IMR-90 (cell line): ENCODE results near the gene SERTAD4. TPM values are rescaled to one million over a fixed set of nuclear protein-coding genes. Genes with fewer than 3 reads are reported as not detected.
A peak's percentile ranks its signal among the peaks of the same experiment; 100 is the strongest.

Source experiments
- ATAC-seq: fragments of 200-7000 bp; cut with Tn5 transposase; 2 replicates; pipeline ENCODE4 v1.9.1; 2020; ENCODE audit warnings: low read depth, mild to moderate bottlenecking, moderate library complexity
- BruUV-seq: library from RNA; stranded (reverse); fragments of 400-500 nt; replicated peaks from 2 replicates; lab custom pipeline; 2021; lab: Mats Ljungman, UMichigan
- CTCF ChIA-PET: fragments of 300-600 bp; formaldehyde crosslinking; extraction: SDS; loops from one replicate; lab custom pipeline; 2021; ENCODE audit warnings: antibody characterized with exemption; lab: Yijun Ruan, JAX
- POLR2A ChIA-PET: fragments of 300-600 bp; sonication (Branson Sonifier 250); formaldehyde crosslinking; loops from one replicate; lab custom pipeline; 2022; ENCODE audit warnings: antibody characterized with exemption; ENCODE audit not compliant: unreplicated experiment; lab: Charles Lee
- DNase-seq: peaks from one replicate; pipeline ENCODE4 v3.0.0; 2013
- H2AFZ ChIP-seq: replicated peaks from 2 replicates; pipeline ENCODE3; 2013; ENCODE audit warnings: low read length, mild to moderate bottlenecking; ENCODE audit not compliant: poor library complexity
- H2AK5ac ChIP-seq: 2 replicates; pipeline ENCODE4 v1.6.1; 2013; ENCODE audit warnings: low read depth, low read length, inconsistent platforms
- H2AK9ac ChIP-seq: replicated peaks from 2 replicates; pipeline ENCODE3; 2013; ENCODE audit warnings: mild to moderate bottlenecking, low read depth, low read length, moderate library complexity; ENCODE audit not compliant: poor library complexity
- H2BK120ac ChIP-seq: 2 replicates; pipeline ENCODE4 v1.6.1; 2013; ENCODE audit warnings: low read depth, low read length, inconsistent platforms
- H2BK15ac ChIP-seq: 3 replicates; pipeline ENCODE4 v1.6.1; 2013; ENCODE audit warnings: low read depth, low read length, inconsistent platforms
- H2BK20ac ChIP-seq: 2 replicates; pipeline ENCODE4 v1.6.1; 2013; ENCODE audit warnings: low read depth, mild to moderate bottlenecking, inconsistent platforms, low read length, moderate library complexity
- H2BK5ac ChIP-seq: 2 replicates; pipeline ENCODE4 v1.6.1; 2013; ENCODE audit warnings: mild to moderate bottlenecking, low read depth, low read length, inconsistent platforms; ENCODE audit not compliant: poor library complexity, severe bottlenecking
- H3K14ac ChIP-seq: replicated peaks from 2 replicates; pipeline ENCODE4 v1.6.1; 2013; ENCODE audit warnings: low read depth, low read length, inconsistent platforms
- H3K18ac ChIP-seq: 2 replicates; pipeline ENCODE4 v1.6.1; 2013; ENCODE audit warnings: low read depth, low read length, control low read depth
- H3K23ac ChIP-seq: 2 replicates; pipeline ENCODE4 v1.6.1; 2013; ENCODE audit warnings: low read depth, low read length, inconsistent platforms
- H3K27ac ChIP-seq: 2 replicates; pipeline ENCODE4 v1.5.1; 2013; ENCODE audit warnings: mild to moderate bottlenecking, control low read depth, low read length; ENCODE audit not compliant: insufficient read depth
- H3K27me3 ChIP-seq: 2 replicates; pipeline ENCODE4 v1.6.1; 2013; ENCODE audit warnings: low read length; ENCODE audit not compliant: control insufficient read depth, insufficient read depth
- H3K36me3 ChIP-seq: 2 replicates; pipeline ENCODE4 v1.6.1; 2013; ENCODE audit warnings: low read length, mixed read lengths; ENCODE audit not compliant: control insufficient read depth, insufficient read depth
- H3K4ac ChIP-seq: 2 replicates; pipeline ENCODE4 v1.6.1; 2013; ENCODE audit warnings: low read depth, low read length, inconsistent platforms
- H3K4me1 ChIP-seq: 2 replicates; pipeline ENCODE4 v1.6.1; 2013; ENCODE audit warnings: low read length, mixed read lengths; ENCODE audit not compliant: control insufficient read depth, insufficient read depth
- H3K4me2 ChIP-seq: 2 replicates; pipeline ENCODE4 v1.6.1; 2013; ENCODE audit warnings: low read depth, mild to moderate bottlenecking, control low read depth, low read length, moderate library complexity
- H3K4me3 ChIP-seq: 2 replicates; pipeline ENCODE4 v1.5.1; 2013; ENCODE audit warnings: low read depth, mild to moderate bottlenecking, control low read depth, low read length, moderate library complexity; ENCODE audit not compliant: insufficient read depth
- H3K56ac ChIP-seq: 2 replicates; pipeline ENCODE4 v1.6.1; 2013; ENCODE audit warnings: low read length, inconsistent platforms; ENCODE audit not compliant: insufficient read depth; ENCODE audit errors: extremely low read depth
- H3K79me1 ChIP-seq, 2 experiments: 2 replicates each; pipeline ENCODE4 v1.6.1; 2013; ENCODE audit warnings: low read length in 2 of 2, inconsistent platforms in 1 of 2, low read depth in 1 of 2
- H3K9ac ChIP-seq: 2 replicates; pipeline ENCODE4 v1.6.1; 2013; ENCODE audit warnings: low read depth, low read length, control low read depth
- H3K9me1 ChIP-seq: 2 replicates; pipeline ENCODE4 v1.6.1; 2013; ENCODE audit warnings: low read length, inconsistent platforms; ENCODE audit not compliant: insufficient read depth
- H3K9me3 ChIP-seq: 2 replicates; pipeline ENCODE4 v1.6.1; 2013; ENCODE audit warnings: low read length; ENCODE audit not compliant: control insufficient read depth, insufficient read depth
- H4K20me1 ChIP-seq: 2 replicates; pipeline ENCODE4 v1.6.1; 2013; ENCODE audit warnings: low read length, inconsistent platforms; ENCODE audit not compliant: insufficient read depth
- H4K5ac ChIP-seq: 2 replicates; pipeline ENCODE4 v1.6.1; 2013; ENCODE audit warnings: mild to moderate bottlenecking, low read depth, low read length, control low read depth
- H4K8ac ChIP-seq, 2 experiments: 2 replicates each; pipeline ENCODE4 v1.6.1; 2013; ENCODE audit warnings: low read depth in 2 of 2, low read length in 2 of 2, control low read depth in 1 of 2, inconsistent platforms in 1 of 2
- H4K91ac ChIP-seq: 2 replicates; pipeline ENCODE4 v1.6.1; 2013; ENCODE audit warnings: low read depth, low read length, inconsistent platforms; ENCODE audit not compliant: insufficient read depth
- BHLHE40 ChIP-seq: fragments of 150-350 bp; IDR thresholded peaks from 2 replicates; pipeline ENCODE4 v1.6.1; 2016; ENCODE audit warnings: mild to moderate bottlenecking, low read depth, low read length
- CEBPB ChIP-seq: IDR thresholded peaks from 2 replicates; pipeline ENCODE4 v1.6.1; 2012; ENCODE audit warnings: low read depth, low read length, improper control_type of control experiment
- CHD1 ChIP-seq: IDR thresholded peaks from 2 replicates; pipeline ENCODE4 v1.6.1; 2012; ENCODE audit warnings: low read depth, low read length, improper control_type of control experiment
- MXI1 ChIP-seq: IDR thresholded peaks from 2 replicates; pipeline ENCODE4 v1.6.1; 2012; ENCODE audit warnings: low read depth, mild to moderate bottlenecking, low read length, moderate library complexity, borderline replicate concordance
- NFE2L2 ChIP-seq: fragments of 150-350 bp; IDR thresholded peaks from 2 replicates; pipeline ENCODE4 v1.6.1; 2016; ENCODE audit warnings: low read depth, mild to moderate bottlenecking, low read length
- RCOR1 ChIP-seq: IDR thresholded peaks from 2 replicates; pipeline ENCODE4 v1.6.1; 2012; ENCODE audit warnings: mild to moderate bottlenecking, low read length, improper control_type of control experiment; ENCODE audit not compliant: insufficient replicate concordance
- SMC3 ChIP-seq: fragments of 150-350 bp; IDR thresholded peaks from 2 replicates; pipeline ENCODE4 v1.6.1; 2016; ENCODE audit warnings: low read depth, mild to moderate bottlenecking, antibody characterized with exemption, low read length, moderate library complexity
- USF2 ChIP-seq: fragments of 150-350 bp; IDR thresholded peaks from 2 replicates; pipeline ENCODE4 v1.6.1; 2017; ENCODE audit warnings: mild to moderate bottlenecking, antibody characterized with exemption, low read length, low read depth
- WGBS, 2 experiments: methylation state at CpG; one replicate each; pipeline versions ENCODE4 v1.1.5 to v1.1.7; 2013; ENCODE audit warnings: missing lambda C conversion rate in 2 of 2; ENCODE audit not compliant: insufficient read length in 1 of 2; ENCODE audit errors: extremely low coverage in 2 of 2; 5-methylcytosine and 5-hydroxymethylcytosine counted together
- dilution Hi-C: fragments of 300-500 bp; cut with HindIII; formaldehyde crosslinking; loops from one replicate; pipeline ENCODE4 v1.14.3; 2018; ENCODE audit warnings: low sequenced_read_pairs; ENCODE audit not compliant: unreplicated experiment
- in situ Hi-C: fragments of 300-500 bp; cut with MboI; formaldehyde crosslinking; loops from 3 replicates; pipeline ENCODE4 v1.14.3; 2019; ENCODE audit warnings: low sequenced_read_pairs, inconsistent platforms, mixed read lengths
- intact Hi-C: fragments of 100-400 bp; cut with micrococcal nuclease; formaldehyde crosslinking; loops from 2 replicates; pipeline ENCODE4 v1.10.0; 2022
- polyA plus RNA-seq, 3 experiments: library from polyadenylated mRNA; depleted of rRNA; stranded (reverse); fragments of >200 nt; gene quantifications; 2 replicates each; pipeline ENCODE4 v1.2.3, GENCODE V29; 2012; ENCODE audit warnings: low replicate concordance in 1 of 3
- total RNA-seq: library from RNA; depleted of rRNA; stranded (reverse); fragments of >200 nt; gene quantifications from 2 replicates; pipeline ENCODE4 v1.2.3, GENCODE V29; 2012

The SERTAD4 gene
- total and polyA plus RNA-seq, 2 of the 4 experiments (the other 2 are of a cell fraction): under 0.01 to 0.22 TPM

- no peak overlapping the region for H3K27ac ChIP-seq
- no peaks in the 10 kb centered on the region for H4K20me1 ChIP-seq
- peak overlapping the region; percentile 57 for H3K4me2 ChIP-seq
- no peak overlapping the region for H3K4ac ChIP-seq
- no peak overlapping the region for H2AK5ac ChIP-seq
- dilution Hi-C loops (no loop called here), intact Hi-C loops (no loop called here), in situ Hi-C loops (no loop called here)
- peaks cover 37% of the 10 kb centered on the region for H3K27me3 ChIP-seq
- CTCF ChIA-PET: interaction anchor here (0.6 kb wide), 2 partner anchors 22 to 29 kb away, joined by 3 to 4 read pairs; no protein-coding TSS in a partner anchor
- peak overlapping the region; percentile 79 for H2AFZ ChIP-seq
- POLR2A ChIA-PET: interaction anchor here (1.1 kb wide), 1 partner anchor 32 kb away, joined by 10 read pairs; no protein-coding TSS in a partner anchor
- H3K18ac ChIP-seq: no peak overlapping the region
- no peak overlapping the region for H4K5ac ChIP-seq
- no peak overlapping the region for H4K8ac ChIP-seq
- H2AK9ac ChIP-seq: no peak overlapping the region
- no TSS peak for BruUV-seq
- H4K91ac ChIP-seq: no peak overlapping the region
- peaks cover 3% of the 10 kb centered on the region; the same call in 1 of the 2 replicates for H3K4me1 ChIP-seq
- H3K9me3 ChIP-seq: no peaks in the 10 kb centered on the region
- H3K4me3 ChIP-seq: peak overlapping the region; percentile 6; the same call in 1 of the 2 replicates
- no peak overlapping the region for H3K14ac ChIP-seq
- H3K23ac ChIP-seq: no peak overlapping the region
- H3K9ac ChIP-seq: no peak overlapping the region
- no peaks in the 10 kb centered on the region for H3K9me1 ChIP-seq
- DNase-seq: no peak
- ATAC-seq: peak; percentile 46
- no peaks in the 10 kb centered on the region for H3K79me1 ChIP-seq
- H2BK20ac ChIP-seq: no peak overlapping the region
- TF ChIP-seq RCOR1 (no peak), SMC3 (no peak), MXI1 (no peak), CHD1 (no peak), USF2 (no peak), NFE2L2 (no peak), CEBPB (no peak), BHLHE40 (no peak)
- no peak overlapping the region for H3K56ac ChIP-seq
- no peak overlapping the region for H2BK5ac ChIP-seq
- H3K36me3 ChIP-seq: no peaks in the 10 kb centered on the region
- no peak overlapping the region for H2BK15ac ChIP-seq
- WGBS, 2 experiments: 2% methylated on average over 27 of the region's 56 CpGs; no CpG with 5 or more reads in 1 of the 2 experiments
- H2BK120ac ChIP-seq: no peak overlapping the region
Observed at GRCh38 chr1:210292231-210292871, 59.8 kb downstream of the SERTAD4 start.
